Stimulated activated CD4-positive, alpha-beta T cell treated with anti-CD3 and anti-CD28 coated beads, Interleukin-1b, Interleukin-23, amount 100 ng/mL, for 24 hours (primary cell): ENCODE measurements around the gene ZNF778.
A peak's percentile ranks its signal among the peaks of the same experiment; 100 is the strongest.

Experiments
- DNase-seq, 4 experiments: peaks; one replicate each; pipeline ENCODE4 v3.0.0-alpha.2; 2020; ENCODE audit warnings: low read depth in 4 of 4, low spot score in 1 of 4

ZNF778 gene

DNA sequence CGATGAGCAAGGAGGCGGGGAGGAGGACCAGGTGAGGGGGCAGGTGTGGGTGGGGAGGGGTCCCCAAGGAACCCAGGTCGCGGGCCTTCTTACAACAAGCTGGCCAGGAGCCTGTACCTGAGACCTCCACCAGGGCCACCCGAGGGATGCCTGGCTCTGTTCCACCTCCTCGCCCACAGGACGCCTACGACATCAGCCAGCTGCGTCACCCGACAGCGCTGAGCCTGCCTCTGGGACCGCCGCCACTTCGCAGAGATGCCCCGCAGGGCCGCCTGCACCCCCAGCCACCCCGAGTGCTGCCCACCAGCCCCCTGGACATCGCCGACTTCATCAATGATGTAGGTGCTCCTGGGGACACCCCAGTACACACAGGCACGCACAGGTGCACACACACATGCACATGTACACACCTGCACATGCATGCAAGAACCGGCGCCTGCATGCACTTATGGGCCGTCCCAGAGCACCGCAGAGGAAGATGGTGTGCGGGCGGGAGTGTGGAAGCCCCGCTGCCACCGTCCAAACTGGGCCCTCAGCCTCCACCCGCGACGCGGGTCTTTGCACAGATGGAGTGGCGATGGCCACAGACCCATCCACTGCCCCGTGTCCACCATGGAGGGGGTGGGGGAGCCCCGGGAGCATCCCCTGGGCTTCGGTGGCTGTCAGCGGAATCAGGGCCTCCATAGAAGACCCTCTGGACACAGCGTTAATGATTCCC lies 23.8 kb upstream of the ZNF778 start:
- DNase-seq, result no peak

DNA sequence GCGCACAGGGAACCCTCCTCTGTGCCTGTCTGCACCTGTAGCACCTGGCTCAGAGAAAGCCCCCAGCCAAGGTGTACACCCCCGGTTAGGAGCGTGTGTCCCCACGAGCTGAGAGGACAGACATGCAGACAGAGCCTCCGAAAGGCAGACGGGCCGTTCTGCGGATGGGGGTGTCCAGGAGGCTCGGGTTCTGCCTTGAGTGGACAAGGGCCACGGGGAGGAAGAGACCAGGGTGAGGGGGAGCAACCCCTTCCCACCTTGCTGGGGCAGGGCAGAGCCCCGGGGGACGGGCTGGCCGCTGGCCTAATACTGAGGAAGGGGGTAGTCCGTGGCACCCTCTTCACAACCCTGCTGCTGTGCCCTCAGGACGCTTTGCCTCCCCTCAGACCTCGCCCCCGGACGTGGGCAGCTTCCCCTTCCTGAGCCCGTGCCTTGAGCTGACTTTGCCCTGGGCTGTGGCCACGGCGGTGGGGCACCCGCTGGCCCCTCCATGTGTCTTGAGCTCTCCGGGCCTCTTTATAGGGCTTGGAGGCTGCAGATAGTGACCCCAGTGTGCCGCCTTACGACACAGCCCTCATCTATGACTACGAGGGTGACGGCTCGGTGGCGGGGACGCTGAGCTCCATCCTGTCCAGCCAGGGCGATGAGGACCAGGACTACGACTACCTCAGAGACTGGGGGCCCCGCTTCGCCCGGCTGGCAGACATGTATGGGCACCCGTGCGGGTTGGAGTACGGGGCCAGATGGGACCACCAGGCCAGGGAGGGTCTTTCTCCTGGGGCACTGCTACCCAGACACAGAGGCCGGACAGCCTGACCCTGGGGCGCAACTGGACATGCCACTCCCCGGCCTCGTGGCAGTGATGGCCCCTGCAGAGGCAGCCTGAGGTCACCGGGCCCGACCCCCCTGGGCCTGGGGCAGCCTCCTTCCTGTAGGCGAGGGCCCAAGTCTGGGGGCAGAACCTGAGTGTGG lies 22.9 kb upstream of the ZNF778 start:
- no peak for DNase-seq

DNA sequence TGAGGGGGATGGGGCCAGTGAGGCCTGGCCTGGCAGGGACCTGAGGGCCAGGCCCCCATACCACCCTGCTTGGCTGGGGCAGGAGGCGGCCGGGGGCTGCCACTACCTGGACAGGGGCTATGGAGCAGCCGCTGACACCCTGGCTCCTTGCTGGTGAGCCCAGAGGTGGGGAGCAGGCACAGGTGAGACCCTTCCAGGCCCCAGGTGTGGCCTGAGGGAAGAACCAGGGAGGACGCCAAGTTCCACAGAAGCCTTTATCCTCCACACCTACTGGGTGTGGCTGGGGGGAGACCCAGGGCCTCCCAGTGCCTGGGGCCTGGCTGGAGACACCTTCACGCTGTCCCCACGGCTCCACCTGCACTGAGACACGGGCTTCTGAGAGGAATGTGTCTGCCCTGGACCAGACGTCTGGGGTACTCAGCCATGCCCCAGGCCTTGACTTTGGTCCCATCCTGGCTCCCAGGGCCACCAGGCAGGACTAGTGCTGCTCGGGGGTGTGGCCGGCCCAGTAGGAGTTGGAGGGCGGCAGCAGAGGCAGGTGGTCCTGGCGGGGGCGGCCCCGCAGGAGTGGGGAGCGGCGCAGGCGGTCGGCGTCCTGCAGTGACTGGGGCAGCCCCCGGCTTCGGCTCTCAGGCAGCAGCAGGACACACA lies 21.9 kb upstream of the ZNF778 start:
- no peak for DNase-seq

DNA sequence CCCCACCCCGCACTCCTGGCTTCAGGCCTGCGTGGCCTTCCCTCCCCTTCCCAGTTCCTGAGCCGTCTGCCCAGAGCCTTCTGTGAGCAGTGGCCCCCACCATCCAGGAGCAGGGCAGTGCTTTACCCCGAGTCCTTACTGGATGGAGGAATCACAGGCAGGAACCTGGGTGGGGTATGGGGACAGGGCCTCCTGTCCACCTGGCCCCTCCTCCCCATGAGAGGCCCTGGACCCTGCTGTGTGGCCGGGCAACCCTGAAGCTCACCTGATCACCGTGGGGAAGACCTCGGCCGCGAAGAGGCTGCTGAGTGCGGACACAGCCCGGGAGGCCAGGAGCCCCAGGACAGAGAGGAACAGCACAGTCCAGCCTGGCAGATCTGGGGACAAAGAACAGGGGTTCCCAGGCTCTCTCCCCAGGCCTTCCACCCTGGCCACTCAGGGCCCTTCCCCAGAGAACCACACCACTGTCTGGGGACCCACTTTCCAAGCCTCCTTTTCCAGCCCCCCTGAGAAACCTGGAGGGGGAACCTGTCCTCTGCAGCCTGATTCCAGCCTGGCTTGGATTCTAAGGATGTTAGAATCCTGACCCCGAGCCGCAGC lies 20.4 kb upstream of the ZNF778 start:
- DNase-seq, result no peak

DNA sequence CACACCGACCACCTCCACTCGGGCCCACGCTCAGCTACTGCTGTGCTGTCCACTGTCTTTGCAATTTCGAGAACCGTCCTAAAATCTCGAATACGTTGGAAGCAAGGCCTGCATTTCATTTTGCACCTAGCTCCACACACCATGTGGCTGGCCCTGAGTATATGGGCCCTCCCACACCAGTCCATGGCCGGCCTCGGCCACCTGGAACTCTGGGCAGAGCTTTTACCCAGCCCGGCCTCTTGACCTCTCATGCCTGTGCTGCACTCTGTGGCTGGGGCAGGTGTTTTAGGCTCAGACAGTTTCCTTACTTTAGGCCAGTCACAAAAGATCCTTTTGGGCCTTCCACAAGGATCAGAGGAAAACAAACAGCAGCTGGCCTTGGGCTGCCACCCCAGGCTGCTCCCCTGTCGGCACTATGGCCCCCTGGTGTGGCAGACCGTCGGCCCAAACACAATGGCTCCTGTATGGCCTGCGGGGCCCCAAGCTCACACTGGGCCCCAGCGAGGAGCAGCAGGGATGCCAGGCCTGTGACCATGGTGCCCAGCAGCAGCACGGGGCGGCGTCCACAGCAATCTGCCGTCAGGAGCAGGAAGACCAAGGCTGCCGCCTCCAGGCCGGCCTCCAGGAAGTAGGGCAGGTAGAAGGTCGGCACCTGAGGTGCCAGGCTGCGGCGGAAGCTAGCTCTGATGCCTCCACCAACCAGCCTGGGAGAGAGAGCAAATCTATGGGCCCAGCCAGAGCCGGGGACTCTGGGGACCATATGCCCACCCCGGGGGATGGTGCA lies 19.7 kb upstream of the ZNF778 start:
- DNase-seq, result no peak

DNA sequence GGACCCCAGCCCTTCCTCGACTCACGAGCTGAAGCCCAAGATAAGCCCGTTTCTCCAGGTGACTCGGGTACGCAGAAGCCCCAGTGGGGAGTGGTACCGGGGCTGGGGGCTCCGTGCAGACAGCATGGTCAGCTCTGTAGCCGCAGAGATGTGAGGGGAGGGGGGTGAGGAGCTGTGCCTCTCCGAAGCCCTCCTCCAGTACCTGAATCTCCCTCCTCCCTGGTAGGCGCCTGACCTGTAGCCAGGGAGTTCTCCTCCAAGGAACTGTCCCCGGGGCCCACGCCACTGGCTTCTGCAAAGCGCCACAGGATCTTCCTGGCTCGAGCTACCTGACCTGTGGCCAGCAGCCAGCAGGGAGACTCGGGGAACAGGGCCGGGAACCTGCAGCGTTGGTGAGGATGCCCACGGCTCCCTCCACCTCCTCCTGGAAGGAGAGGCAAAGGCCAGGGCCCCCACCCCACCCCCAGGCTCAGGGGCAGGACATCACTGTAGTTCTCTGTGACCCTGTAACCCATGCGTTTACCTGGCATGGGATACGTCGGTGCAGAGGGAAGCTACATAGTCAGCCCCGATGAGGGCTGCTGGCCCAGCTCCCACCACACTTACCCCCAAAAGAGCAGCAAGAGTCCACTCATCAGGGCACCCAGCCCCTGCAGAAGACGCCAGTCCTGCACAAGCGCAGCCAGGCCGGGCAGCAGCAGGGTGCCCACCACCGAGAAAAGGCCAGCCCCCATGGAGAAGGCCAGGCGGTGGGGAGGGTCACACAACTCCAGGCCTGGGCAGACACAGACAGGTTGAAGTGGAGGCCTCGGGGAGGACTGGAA lies 18.9 kb upstream of the ZNF778 start:
- DNase-seq, result no peak

GRCh38 chr16:89199241-89200123 lies 18.0 kb upstream of the ZNF778 start:
- no peak for DNase-seq

- DNase-seq, result no peak
These were observed 17.2 kb upstream of the ZNF778 start, which contains the start of gene SLC22A31 for GRCh38 chr16:89200124-89200849. SLC22A31 (minus strand) TSS chr16:89200537; CDS start chr16:89200501, 36 bp downstream.

DNA sequence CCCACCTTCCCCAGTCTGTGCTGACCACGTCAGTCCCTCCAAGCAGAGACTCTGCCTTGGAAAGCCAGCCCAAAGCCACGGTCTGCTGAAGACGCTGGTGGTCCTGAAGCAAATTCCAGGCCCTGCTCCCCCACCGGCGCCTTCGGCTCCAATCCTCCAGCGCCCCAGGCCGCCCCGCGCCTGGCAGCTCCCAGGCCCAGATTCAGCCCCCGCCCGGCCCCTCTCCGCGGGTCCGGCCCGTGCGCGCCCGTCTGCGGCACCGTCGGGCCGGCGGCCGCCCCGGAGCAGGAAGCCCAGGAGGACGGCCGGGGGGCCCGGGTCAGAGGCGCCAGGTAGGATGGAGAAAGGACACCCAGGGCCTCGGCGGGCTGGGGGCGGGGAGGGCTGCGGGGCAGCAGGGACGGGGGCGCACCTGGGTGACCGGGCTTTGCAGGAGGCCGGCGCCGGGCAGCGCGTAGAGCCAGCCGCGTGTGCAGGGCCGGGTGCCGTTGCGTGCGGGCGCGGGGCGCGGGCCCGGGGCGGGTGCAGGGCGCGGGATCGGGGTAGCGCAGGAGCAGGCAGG lies 16.6 kb upstream of the ZNF778 start:
- DNase-seq, result no peak

DNA sequence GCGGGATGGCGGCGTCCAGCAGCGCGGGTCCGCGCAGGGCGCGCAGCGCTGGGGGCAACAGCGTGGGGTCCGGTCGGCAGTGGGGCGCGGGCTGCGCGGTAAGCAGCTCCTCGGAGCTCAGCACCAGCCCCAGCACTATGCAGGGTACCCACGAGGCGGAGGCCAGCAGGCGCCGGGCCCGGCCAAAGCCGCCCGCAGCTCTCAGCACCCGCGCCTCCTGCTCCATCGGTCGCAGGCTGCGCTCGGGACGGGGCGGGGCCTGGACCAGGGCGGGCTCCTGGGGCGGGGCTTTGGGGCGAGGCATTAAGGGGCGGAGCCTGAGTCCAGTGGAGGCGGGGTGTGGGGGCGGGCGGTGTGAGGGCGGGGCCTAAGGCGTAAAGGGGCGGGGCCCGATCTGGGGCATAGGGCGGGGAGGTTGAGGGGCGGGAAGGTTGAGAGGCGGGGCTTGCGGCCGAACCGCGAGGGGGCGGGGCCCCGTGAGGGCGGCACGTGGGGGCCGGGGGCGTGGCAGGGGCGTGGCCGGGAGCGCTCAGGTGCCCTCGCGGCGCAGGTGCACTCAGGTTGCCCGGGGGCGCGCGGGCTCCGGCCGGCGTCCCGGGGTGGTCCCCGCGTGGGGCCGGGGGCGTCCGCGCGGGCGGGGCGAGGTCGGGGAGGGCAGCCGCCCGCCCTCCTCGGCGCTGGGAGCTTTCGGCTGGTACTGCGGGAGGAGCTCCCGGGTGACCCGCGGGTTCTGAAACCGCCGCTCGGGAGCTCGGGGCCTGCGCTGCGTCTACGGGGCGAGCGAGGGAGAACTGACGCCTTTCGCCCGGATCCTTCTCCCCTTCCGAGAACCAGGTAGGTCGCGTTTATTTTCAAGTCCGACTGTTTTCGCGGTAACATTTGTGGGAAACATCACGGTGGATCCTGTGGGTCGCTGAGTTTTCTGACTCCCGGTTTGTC lies 15.8 kb upstream of the ZNF778 start:
- DNase-seq, result peak; percentile 56 to 83 (median 77)

- no peak for DNase-seq
These were observed 14.9 kb upstream of the ZNF778 start for GRCh38 chr16:89202422-89203215.

DNA sequence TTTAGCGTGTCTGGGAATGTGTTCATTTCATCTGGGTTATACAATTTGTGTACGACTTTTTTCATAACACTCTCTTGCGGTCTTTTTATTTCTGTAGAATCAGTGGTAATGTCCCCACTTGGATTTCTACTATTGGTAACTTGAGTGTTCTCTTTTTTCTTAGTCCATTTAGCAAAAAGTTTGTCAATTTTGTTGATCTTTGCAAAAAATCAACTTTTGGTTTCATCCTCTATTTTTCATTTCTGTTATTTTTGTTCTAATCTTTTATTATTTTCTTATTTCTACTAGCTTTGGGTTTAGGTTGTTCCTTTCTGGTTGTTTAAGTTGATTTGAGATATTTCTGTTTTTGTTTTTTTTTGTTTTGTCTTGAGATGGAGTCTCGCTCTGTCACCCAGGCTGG lies 9.5 kb upstream of the ZNF778 start:
- no peak for DNase-seq

DNA sequence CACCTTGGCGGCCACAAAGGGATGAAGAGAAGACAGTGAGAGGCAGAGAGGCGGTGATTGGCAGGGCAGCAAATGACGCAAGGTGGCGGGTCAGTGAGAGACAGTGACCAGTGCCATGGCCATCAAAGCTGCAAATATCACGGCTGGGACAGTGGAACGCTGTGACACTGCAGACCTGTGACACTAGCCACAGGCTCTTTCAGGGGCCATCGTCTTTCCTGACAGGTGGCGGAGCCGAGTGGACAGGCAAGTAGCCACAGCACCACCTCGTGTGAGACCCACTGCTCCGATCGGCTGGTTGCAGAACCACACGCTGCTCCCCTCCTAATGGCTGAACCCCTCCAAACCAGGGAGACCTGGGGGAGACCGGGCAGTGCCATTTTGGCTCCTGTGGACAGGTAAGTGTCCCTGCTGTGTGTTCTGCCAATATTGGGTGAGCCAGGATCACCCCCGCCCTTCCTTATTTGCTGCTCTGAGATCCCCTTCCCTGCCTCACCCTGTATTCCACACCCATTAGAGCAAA lies 7.9 kb upstream of the ZNF778 start:
- no peak for DNase-seq

DNA sequence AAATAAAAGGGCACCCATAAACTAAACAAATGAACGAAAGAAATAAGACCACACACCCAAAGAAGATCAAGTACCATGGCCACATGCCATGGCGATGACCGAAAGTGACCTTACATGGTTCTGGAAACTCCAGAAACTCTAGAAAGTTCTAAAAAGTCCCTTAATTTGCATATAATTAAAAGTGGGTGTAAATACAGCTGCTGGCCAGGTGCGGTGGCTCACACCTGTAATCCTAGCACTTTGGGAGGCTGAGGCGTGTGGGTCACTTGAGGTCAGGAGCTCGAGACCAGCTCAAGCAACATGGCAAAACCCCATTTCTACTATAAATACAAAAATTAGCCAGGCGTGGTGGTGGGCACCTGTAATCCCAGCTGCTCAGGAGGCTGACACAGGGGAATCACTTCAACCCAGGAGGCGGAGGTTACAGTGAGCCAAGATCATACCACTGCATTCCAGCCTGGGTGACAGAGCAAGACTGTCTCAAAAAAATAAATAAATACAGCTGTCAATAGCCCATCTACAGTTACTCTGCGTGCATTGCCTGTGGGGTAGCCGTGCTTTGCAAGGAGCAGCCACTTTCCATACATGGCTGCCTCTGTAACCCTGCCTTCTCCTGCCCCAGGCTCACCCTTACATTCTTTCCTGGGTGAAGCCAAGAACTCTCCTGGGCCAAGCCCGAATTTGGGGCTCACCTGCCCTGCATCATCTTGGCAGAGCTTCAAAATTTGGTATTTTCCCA lies 7.2 kb upstream of the ZNF778 start:
- DNase-seq, result no peak
